HCT116 (cell line): Measurements from ENCODE around the gene PIK3R4. TPM values are rescaled to one million over a fixed set of nuclear protein-coding genes. Genes with fewer than 3 reads are reported as not detected.

Source experiments
- ATAC-seq: fragments of 200-7000 bp; cut with Tn5 transposase; 2 replicates; pipeline ENCODE4 v1.9.1; 2020; ENCODE audit warnings: mild to moderate bottlenecking, moderate library complexity
- BruUV-seq: library from RNA; stranded (reverse); fragments of 400-500 nt; replicated peaks from 2 replicates; lab custom pipeline; 2021; lab: Mats Ljungman, UMichigan
- CTCF ChIA-PET: fragments of 300-600 bp; sonication (Branson Sonifier 250); formaldehyde crosslinking; loops from one replicate; lab custom pipeline; 2021; ENCODE audit warnings: antibody characterized with exemption; lab: Charles Lee
- POLR2A ChIA-PET: fragments of 300-600, 350-600 bp; sonication (Branson Sonifier 250); formaldehyde crosslinking; loops from one replicate; lab custom pipeline; 2021; ENCODE audit warnings: antibody characterized with exemption; lab: Charles Lee
- RAD21 ChIA-PET, 2 experiments: fragments of 300-600 bp; sonication (Branson Sonifier 250); formaldehyde crosslinking; loops; one replicate each; lab custom pipeline; 2023; ENCODE audit warnings: low total read pairs in 2 of 2; ENCODE audit not compliant: uncharacterized antibody in 2 of 2, unreplicated experiment in 2 of 2, low non-redundant PET in 1 of 2; lab: Charles Lee
- DNase-seq: peaks from one replicate; pipeline ENCODE4 v3.0.0-alpha.2; 2010; ENCODE audit warnings: low read depth, low spot score
- H2AFZ ChIP-seq: fragments of 200-600 bp; shearing (Covaris generic), sonication (generic); 2 replicates; pipeline ENCODE4 v1.6.1; 2017; ENCODE audit warnings: low read depth, mixed run types, mixed read lengths, antibody characterized with exemption, low read length; ENCODE audit not compliant: poor library complexity, severe bottlenecking
- H3K27ac ChIP-seq: 2 replicates; pipeline ENCODE4 v1.5.1; 2012; ENCODE audit warnings: low read depth, low read length
- H3K27me3 ChIP-seq: fragments of 200-600 bp; sonication (generic); 2 replicates; pipeline ENCODE4 v1.6.1; 2016; ENCODE audit warnings: mixed run types, low read length, mixed read lengths; ENCODE audit not compliant: insufficient read depth
- H3K36me3 ChIP-seq, 2 experiments: fragments of 200-500 bp in 1 of 2; fragments of 200-600 bp in 1 of 2; sonication (Bioruptor generic) in 1 of 2; sonication (generic) in 1 of 2; 2 replicates each; pipeline versions ENCODE4 v1.5.1 to v1.6.1; 2014 to 2016; ENCODE audit warnings: low read length in 2 of 2, inconsistent platforms in 1 of 2, mixed read lengths in 1 of 2, mixed run types in 1 of 2; ENCODE audit not compliant: insufficient read depth in 2 of 2, control insufficient read depth in 1 of 2
- H3K4me1 ChIP-seq, 2 experiments: fragments of 200-600 bp in 1 of 2; sonication (generic) in 1 of 2; 2 replicates each; pipeline versions ENCODE4 v1.5.1 to v1.6.1; 2012 to 2017; ENCODE audit warnings: low read length in 2 of 2, inconsistent platforms in 1 of 2, mild to moderate bottlenecking in 1 of 2, mixed read lengths in 1 of 2, mixed run types in 1 of 2, moderate library complexity in 1 of 2; ENCODE audit not compliant: insufficient read depth in 2 of 2, control insufficient read depth in 1 of 2
- H3K4me2 ChIP-seq: fragments of 200-600 bp; sonication (generic); 2 replicates; pipeline ENCODE4 v1.6.1; 2017; ENCODE audit warnings: mixed run types, low read length, mixed read lengths
- H3K4me3 ChIP-seq, 2 experiments: fragments of 200-600 bp in 1 of 2; sonication (generic) in 1 of 2; replicated peaks in 1 of 2; 2 replicates each; pipeline ENCODE4 v1.5.1; 2011 to 2016; ENCODE audit warnings: low read length in 2 of 2, control low read depth in 1 of 2, low read depth in 1 of 2, mild to moderate bottlenecking in 1 of 2, mixed read lengths in 1 of 2, mixed run types in 1 of 2
- H3K79me2 ChIP-seq: fragments of 200-600 bp; sonication (generic); 2 replicates; pipeline ENCODE4 v1.6.1; 2017; ENCODE audit warnings: mild to moderate bottlenecking, mixed run types, low read length, moderate library complexity, mixed read lengths; ENCODE audit not compliant: insufficient read depth
- H3K9ac ChIP-seq: fragments of 200-600 bp; sonication (generic); 2 replicates; pipeline ENCODE4 v1.6.1; 2016; ENCODE audit warnings: low read length, mixed read lengths
- H3K9me2 ChIP-seq: fragments of 200-600 bp; sonication (generic), shearing (Covaris generic); 2 replicates; pipeline ENCODE4 v1.6.1; 2017; ENCODE audit warnings: mixed run types, mild to moderate bottlenecking, moderate library complexity; ENCODE audit not compliant: insufficient read depth
- H3K9me3 ChIP-seq, 2 experiments: fragments of 200-500 bp in 1 of 2; fragments of 200-600 bp in 1 of 2; sonication (Bioruptor generic) in 1 of 2; sonication (generic) in 1 of 2; 2 replicates each; pipeline ENCODE4 v1.6.1; 2014 to 2017; ENCODE audit warnings: low read length in 2 of 2, mixed read lengths in 2 of 2, inconsistent platforms in 1 of 2, low read depth in 1 of 2, mild to moderate bottlenecking in 1 of 2, mixed run types in 1 of 2, moderate library complexity in 1 of 2; ENCODE audit not compliant: control insufficient read depth in 1 of 2, insufficient read depth in 1 of 2
- H4K20me1 ChIP-seq: fragments of 200-600 bp; sonication (generic), shearing (Covaris generic); 2 replicates; pipeline ENCODE4 v1.6.1; 2017; ENCODE audit warnings: mixed run types, mild to moderate bottlenecking, moderate library complexity; ENCODE audit not compliant: insufficient read depth
- CBX3 ChIP-seq: IDR thresholded peaks from 2 replicates; pipeline ENCODE4 v1.6.1; 2012; ENCODE audit warnings: low read depth
- CEBPB ChIP-seq: IDR thresholded peaks from 2 replicates; pipeline ENCODE4 v1.6.1; 2012; ENCODE audit warnings: low read depth
- EGR1 ChIP-seq: IDR thresholded peaks from 2 replicates; pipeline ENCODE4 v1.6.1; 2012; ENCODE audit warnings: low read depth
- ELF1 ChIP-seq: IDR thresholded peaks from 2 replicates; pipeline ENCODE4 v1.6.1; 2012; ENCODE audit warnings: low read depth, borderline replicate concordance
- EZH2 ChIP-seq: fragments of 200-600 bp; sonication (generic); IDR thresholded peaks from 2 replicates; pipeline ENCODE4 v1.6.1; 2017; ENCODE audit warnings: antibody characterized with exemption, mixed run types
- FOSL1 ChIP-seq: IDR thresholded peaks from 2 replicates; pipeline ENCODE4 v1.6.1; 2012; ENCODE audit warnings: low read depth
- JUND ChIP-seq: IDR thresholded peaks from 2 replicates; pipeline ENCODE4 v1.6.1; 2012
- POLR2AphosphoS5 ChIP-seq: IDR thresholded peaks from 2 replicates; pipeline ENCODE4 v1.6.1; 2011; ENCODE audit warnings: mild to moderate bottlenecking, low read depth, low read length, moderate library complexity
- SIN3A ChIP-seq: IDR thresholded peaks from 2 replicates; pipeline ENCODE4 v1.6.1; 2012; ENCODE audit warnings: low read depth
- YY1 ChIP-seq: IDR thresholded peaks from 2 replicates; pipeline ENCODE4 v1.6.1; 2011; ENCODE audit warnings: low read length, low read depth, moderate library complexity, mild to moderate bottlenecking; ENCODE audit not compliant: insufficient replicate concordance; ENCODE audit errors: extremely low read depth
- ZFX ChIP-seq: fragments of 450-650 bp; IDR thresholded peaks from 2 replicates; pipeline ENCODE4 v1.6.1; 2017
- ZNF274 ChIP-seq: fragments of 200-500 bp; sonication (Bioruptor generic); IDR thresholded peaks from 2 replicates; pipeline ENCODE4 v1.6.1; 2014; ENCODE audit warnings: mild to moderate bottlenecking, low read depth, low read length, inconsistent platforms
- intact Hi-C: fragments of 100-400 bp; cut with micrococcal nuclease; formaldehyde crosslinking; loops from 2 replicates; pipeline ENCODE4 v1.10.0; 2022
- total RNA-seq: library from RNA; stranded (reverse); gene quantifications from one replicate; pipeline ENCODE4 v1.2.1, GENCODE V29; 2021; ENCODE audit not compliant: unreplicated experiment
- TF ChIP-seq, protein P1 (sequence below): IDR thresholded peaks from 2 replicates; pipeline ENCODE4 v1.6.1; 2011; ENCODE audit warnings: mild to moderate bottlenecking, low read length, moderate library complexity; ENCODE audit not compliant: insufficient replicate concordance; ENCODE audit errors: extremely low read depth
- TF ChIP-seq, protein P2 (sequence below): IDR thresholded peaks from 2 replicates; pipeline ENCODE4 v1.6.1; 2012
- TF ChIP-seq, protein P3 (sequence below): IDR thresholded peaks from 2 replicates; pipeline ENCODE4 v1.6.1; 2012
- TF ChIP-seq, protein P4 (sequence below): IDR thresholded peaks from 2 replicates; pipeline ENCODE4 v1.6.1; 2012; ENCODE audit warnings: low read depth

PIK3R4 gene
- total RNA-seq, 1 experiment from 2014 or later, result 23.5 TPM

DNA sequence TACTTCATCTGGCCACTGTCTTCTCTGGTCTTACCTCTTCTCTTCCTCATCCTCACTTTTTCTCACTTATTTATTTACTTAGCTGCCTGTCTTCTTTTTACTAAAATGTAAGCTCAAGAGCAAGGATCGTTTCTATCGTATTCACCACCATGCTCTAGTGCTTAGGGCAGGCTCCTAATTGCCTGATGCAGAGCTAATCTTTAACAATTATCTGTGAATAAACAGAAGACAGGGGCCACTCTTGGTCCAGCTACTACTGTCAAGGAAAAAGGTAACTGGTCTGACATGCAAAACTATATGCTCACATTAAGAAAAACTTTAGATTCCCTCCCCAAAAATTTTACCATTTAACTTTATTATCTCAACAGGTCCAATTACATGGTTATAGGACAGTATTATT lies 17.5 kb downstream of the PIK3R4 start (continued):
- TF ChIP-seq JUND, result no peak

DNA sequence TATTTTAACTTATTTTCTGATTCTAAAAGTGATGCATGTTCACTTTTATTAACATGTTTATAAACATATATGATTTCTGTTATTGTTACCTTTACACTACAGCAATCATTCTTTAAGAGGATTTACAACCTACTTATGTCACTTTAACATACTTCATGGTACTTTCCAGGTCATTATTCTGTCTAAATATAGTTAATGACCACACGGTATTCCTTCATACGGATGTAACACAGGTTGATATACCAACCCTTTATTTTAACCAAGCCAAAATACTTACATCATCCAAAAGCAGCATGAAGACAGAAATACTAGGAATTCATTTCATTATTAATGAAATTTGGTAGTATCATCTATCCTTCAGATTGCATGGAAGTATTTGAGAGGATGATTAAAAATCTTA lies 18.6 kb downstream of the PIK3R4 start:
- H3K9me2 ChIP-seq, result no peaks in the 10 kb centered on the region
- no peak overlapping the region for H3K4me3 ChIP-seq
- RAD21 ChIA-PET, result no interaction called here
- BruUV-seq, result no TSS peak
- no peaks in the 10 kb centered on the region for H3K27me3 ChIP-seq
- ATAC-seq (no peak), DNase-seq (no peak)
- TF ChIP-seq EZH2 (no peak), ELF1 (no peak), ZFX (no peak), JUND (no peak), SIN3A (no peak), EGR1 (no peak), FOSL1 (no peak), CBX3 (no peak), ZNF274 (no peak), POLR2AphosphoS5 (no peak), CEBPB (no peak), YY1 (no peak)
- TF ChIP-seq, protein P1, sequence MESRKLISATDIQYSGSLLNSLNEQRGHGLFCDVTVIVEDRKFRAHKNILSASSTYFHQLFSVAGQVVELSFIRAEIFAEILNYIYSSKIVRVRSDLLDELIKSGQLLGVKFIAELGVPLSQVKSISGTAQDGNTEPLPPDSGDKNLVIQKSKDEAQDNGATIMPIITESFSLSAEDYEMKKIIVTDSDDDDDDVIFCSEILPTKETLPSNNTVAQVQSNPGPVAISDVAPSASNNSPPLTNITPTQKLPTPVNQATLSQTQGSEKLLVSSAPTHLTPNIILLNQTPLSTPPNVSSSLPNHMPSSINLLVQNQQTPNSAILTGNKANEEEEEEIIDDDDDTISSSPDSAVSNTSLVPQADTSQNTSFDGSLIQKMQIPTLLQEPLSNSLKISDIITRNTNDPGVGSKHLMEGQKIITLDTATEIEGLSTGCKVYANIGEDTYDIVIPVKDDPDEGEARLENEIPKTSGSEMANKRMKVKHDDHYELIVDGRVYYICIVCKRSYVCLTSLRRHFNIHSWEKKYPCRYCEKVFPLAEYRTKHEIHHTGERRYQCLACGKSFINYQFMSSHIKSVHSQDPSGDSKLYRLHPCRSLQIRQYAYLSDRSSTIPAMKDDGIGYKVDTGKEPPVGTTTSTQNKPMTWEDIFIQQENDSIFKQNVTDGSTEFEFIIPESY, result no peak
- TF ChIP-seq, protein P2, sequence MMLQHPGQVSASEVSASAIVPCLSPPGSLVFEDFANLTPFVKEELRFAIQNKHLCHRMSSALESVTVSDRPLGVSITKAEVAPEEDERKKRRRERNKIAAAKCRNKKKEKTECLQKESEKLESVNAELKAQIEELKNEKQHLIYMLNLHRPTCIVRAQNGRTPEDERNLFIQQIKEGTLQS, result no peak
- TF ChIP-seq, protein P3, sequence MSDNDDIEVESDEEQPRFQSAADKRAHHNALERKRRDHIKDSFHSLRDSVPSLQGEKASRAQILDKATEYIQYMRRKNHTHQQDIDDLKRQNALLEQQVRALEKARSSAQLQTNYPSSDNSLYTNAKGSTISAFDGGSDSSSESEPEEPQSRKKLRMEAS, result no peak
- TF ChIP-seq, protein P4, sequence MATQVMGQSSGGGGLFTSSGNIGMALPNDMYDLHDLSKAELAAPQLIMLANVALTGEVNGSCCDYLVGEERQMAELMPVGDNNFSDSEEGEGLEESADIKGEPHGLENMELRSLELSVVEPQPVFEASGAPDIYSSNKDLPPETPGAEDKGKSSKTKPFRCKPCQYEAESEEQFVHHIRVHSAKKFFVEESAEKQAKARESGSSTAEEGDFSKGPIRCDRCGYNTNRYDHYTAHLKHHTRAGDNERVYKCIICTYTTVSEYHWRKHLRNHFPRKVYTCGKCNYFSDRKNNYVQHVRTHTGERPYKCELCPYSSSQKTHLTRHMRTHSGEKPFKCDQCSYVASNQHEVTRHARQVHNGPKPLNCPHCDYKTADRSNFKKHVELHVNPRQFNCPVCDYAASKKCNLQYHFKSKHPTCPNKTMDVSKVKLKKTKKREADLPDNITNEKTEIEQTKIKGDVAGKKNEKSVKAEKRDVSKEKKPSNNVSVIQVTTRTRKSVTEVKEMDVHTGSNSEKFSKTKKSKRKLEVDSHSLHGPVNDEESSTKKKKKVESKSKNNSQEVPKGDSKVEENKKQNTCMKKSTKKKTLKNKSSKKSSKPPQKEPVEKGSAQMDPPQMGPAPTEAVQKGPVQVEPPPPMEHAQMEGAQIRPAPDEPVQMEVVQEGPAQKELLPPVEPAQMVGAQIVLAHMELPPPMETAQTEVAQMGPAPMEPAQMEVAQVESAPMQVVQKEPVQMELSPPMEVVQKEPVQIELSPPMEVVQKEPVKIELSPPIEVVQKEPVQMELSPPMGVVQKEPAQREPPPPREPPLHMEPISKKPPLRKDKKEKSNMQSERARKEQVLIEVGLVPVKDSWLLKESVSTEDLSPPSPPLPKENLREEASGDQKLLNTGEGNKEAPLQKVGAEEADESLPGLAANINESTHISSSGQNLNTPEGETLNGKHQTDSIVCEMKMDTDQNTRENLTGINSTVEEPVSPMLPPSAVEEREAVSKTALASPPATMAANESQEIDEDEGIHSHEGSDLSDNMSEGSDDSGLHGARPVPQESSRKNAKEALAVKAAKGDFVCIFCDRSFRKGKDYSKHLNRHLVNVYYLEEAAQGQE, result no peak
- H3K9ac ChIP-seq, result no peak overlapping the region
- peaks cover 4% of the 10 kb centered on the region; the same call in 1 of the 2 replicates for H4K20me1 ChIP-seq
- H3K9me3 ChIP-seq, result no peaks in the 10 kb centered on the region
- H3K4me2 ChIP-seq, result no peak overlapping the region
- no peak overlapping the region for H2AFZ ChIP-seq
- intact Hi-C loops, result no loop called here
- H3K4me1 ChIP-seq, result no peaks in the 10 kb centered on the region
- CTCF ChIA-PET, result no interaction called here
- peaks cover 6 to 11% of the 10 kb centered on the region in 2 experiments; a peak in 3 of 4 replicates for H3K36me3 ChIP-seq
- H3K27ac ChIP-seq, result no peak overlapping the region
- POLR2A ChIA-PET, result no interaction called here
- H3K79me2 ChIP-seq, result peaks cover 2% of the 10 kb centered on the region
